ENCODE measurements around the gene UGT1A4. TPM values are rescaled to one million over a fixed set of nuclear protein-coding genes. Genes with fewer than 3 reads are reported as not detected.

UGT1A4 gene
- total RNA-seq, 1 donor from 2014 or later: not detected

- intact Hi-C loops (cut with DNase I): no loop called here
- DNase-seq (ENCODE audit: missing footprints): no peak
- no peak for ATAC-seq
Measured at GRCh38 chr2:233769260-233769659, 50.7 kb downstream of the UGT1A4 start.

- intact Hi-C loops (cut with DNase I): no loop called here
- DNase-seq (ENCODE audit: missing footprints): no peak
- no peak for ATAC-seq
Measured at GRCh38 chr2:233772153-233772552, 53.6 kb downstream of the UGT1A4 start.

- intact Hi-C loops (cut with DNase I): no loop called here
- DNase-seq (ENCODE audit: missing footprints): no peak
- no peak for ATAC-seq
Measured at GRCh38 chr2:233772583-233772982, 54.0 kb downstream of the UGT1A4 start.

GRCh38 chr2:233773854-233774253 lies 55.3 kb downstream of the UGT1A4 start:
- ATAC-seq: no peak
- intact Hi-C loops (cut with DNase I): no loop called here

DNA sequence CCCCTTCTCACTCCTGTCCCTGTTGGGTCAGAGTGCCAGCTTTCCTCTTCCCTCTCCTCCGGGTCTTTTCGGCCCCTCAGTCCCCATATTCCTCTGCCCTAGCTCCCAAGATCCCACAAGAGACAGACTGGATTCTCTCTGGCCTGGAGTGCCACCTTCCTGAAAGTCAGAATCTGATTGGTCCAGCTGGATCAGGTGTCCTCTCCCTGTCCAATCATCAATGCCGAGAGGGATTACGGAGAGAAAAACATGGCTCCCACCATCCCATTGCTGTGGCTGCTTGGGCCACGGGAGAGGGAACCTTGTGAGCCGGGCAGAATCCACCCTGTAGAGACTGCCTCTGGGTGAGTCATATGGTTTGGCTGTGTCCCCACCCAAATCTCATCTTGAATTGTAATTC lies 56.9 kb downstream of the UGT1A4 start:
- intact Hi-C loops (cut with DNase I): no loop called here

More at GRCh38 chr2:233773854-233774253, 55.3 kb downstream of the UGT1A4 start:
- DNase-seq (ENCODE audit: missing footprints): no peak

GRCh38 chr2:233778030-233778429 lies 59.5 kb downstream of the UGT1A4 start, which contains the start of gene MROH2A:
TSS of gene MROH2A (plus strand) at chr2:233778330. CDS start at chr2:233779359, 1,029 bp downstream.
- no peak for ATAC-seq
- DNase-seq (ENCODE audit: missing footprints): no peak
- intact Hi-C loops (cut with DNase I): no loop called here

More for the DNA sequence above, 56.9 kb downstream of the UGT1A4 start:
- DNase-seq (ENCODE audit: missing footprints) (no peak), ATAC-seq (no peak)

GRCh38 chr2:233779722-233780121 lies 61.2 kb downstream of the UGT1A4 start:
- DNase-seq (ENCODE audit: missing footprints): no peak
- intact Hi-C loops (cut with DNase I): no loop called here
- no peak for ATAC-seq

DNA sequence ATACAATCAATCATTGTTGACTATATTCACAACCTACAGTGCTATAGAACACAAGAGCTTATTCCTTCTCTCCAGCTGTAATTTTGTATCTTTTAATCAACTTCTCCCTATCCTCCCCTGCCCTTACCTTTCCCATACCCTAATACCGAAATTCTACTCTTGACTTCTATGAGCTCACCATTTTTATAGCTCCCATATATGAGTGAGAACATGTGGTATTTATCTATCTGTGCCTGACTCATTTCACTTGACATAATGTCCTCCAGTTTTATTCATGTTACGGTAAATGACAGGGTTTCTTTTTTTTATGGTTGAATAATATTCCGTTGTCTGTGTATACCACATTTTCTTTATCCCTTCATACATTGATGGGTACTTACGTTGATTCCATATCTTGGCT lies 62.2 kb downstream of the UGT1A4 start:
- DNase-seq (ENCODE audit: missing footprints) (no peak), ATAC-seq (no peak)
- intact Hi-C loops (cut with DNase I): no loop called here

DNA sequence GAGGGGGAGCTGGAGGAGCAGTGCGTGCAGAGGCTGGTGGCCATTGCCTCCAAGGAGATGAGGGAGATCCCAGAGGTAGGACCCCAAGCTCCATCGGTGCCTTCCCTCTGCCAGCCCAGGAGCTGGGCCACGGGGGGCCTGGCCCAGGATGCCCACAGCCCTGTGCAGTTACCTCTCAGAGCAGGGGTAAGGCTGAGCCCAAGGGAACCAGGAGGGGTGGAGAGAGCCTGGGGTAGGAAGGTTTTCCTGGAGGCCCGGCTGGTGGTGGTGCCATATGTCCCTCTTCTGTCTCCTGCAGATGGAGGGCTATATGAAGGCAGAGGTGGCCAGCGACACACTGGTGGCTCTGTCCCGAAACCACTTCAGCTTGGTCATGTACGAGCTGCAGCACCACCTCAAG lies 71.0 kb downstream of the UGT1A4 start:
- DNase-seq (ENCODE audit: missing footprints): no peak

DNA sequence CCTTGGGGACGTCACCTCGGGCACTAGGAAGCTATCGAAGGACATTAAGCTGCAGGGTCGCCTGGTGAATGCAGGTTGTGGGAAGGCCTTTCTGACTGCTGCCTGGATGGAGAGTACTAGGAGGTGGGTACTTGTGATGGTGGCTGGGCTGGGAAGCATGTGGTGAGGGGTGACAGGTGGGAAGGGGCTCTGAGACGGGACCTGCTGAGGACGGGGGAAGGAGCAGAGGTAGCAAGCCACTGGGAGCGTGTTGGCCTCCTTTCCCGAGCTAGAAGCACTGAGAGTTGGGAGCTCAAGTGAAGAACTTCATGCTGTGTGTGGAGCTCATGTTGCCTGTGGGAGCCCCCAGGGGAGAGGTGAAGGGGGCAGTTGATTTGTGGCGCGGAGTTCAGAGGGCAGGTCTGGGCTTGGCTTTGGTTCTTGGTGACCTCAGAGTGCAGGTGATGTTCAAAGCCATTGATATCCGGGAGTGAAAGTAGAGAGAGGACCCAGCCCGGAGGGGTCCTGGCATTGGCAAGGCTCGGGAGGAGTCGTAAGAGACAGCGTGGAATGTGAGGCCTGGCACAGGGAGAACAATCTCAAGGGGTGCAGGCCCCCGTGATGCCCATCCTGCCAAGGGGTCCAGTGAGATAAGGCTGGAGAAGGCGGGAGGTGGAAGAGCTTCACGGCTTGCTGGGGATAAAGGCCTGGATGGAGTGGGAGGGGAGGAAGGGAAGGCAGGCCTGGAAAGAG lies 72.8 kb downstream of the UGT1A4 start:
- intact Hi-C loops (cut with DNase I): no loop called here

More for the DNA sequence above, 71.0 kb downstream of the UGT1A4 start:
- intact Hi-C loops (cut with DNase I): no loop called here
- no peak for ATAC-seq

GRCh38 chr2:233791883-233792329 lies 73.4 kb downstream of the UGT1A4 start:
- ATAC-seq (no peak), DNase-seq (ENCODE audit: missing footprints) (no peak)
- intact Hi-C loops (cut with DNase I): no loop called here

More for the DNA sequence above, 72.8 kb downstream of the UGT1A4 start:
- ATAC-seq (no peak), DNase-seq (ENCODE audit: missing footprints) (no peak)

DNA sequence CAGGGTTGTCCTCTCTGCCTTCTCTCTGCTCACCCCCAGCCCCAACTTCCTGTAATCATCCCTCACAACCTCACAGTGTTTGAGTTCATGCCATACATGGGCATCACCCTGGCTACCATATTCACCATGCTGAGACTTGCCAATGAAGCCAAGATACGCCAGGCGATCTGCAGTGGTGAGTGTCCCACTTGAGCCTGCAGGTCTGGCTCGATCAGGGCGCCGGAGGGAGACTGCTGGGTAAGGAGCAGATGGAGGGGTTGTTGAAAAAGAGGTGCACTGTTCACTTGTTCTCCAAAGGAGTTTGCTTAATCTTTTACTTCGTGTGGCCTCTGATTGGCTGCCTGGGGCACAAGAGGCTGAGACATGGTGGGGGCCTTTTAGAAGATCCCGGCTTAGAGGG lies 74.2 kb downstream of the UGT1A4 start:
- ATAC-seq: no peak
- intact Hi-C loops (cut with DNase I): no loop called here
- no peak for DNase-seq (ENCODE audit: missing footprints)

DNA sequence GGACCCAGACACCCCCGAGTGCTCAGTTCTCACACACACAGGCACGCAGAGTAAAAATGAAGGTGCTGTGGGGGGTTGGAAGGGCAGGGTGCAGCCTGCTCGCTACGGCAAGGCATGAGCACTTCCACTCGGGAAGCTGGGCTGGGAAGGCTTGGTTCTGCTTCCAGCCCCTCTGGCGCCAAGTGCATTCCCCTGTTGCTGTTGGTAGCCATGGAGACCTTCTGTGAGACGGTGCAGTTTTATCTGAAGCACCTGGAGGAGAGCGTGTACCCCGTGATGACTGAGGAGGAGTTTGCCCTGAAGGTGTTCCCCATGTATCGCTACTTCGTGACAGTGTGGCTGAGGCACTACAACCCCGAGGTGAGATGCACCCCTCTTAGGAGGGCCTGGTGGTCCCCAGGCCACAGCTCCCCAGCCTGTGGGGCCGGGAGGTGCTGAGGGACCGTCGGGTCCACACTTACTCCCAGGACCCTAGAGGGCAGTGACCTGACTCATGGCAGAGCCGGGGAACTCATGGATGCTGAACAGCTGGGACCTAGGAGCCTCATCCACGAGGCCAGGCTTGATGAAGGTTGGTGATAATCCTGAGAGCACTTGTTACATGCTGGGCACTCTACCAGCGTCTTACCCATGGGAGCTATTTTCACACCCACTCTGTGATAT lies 75.1 kb downstream of the UGT1A4 start:
- ATAC-seq (no peak), DNase-seq (ENCODE audit: missing footprints) (no peak)
- intact Hi-C loops (cut with DNase I): no loop called here

GRCh38 chr2:233794128-233794658 lies 75.7 kb downstream of the UGT1A4 start:
- ATAC-seq (no peak), DNase-seq (ENCODE audit: missing footprints) (no peak)
- intact Hi-C loops (cut with DNase I): no loop called here

DNA sequence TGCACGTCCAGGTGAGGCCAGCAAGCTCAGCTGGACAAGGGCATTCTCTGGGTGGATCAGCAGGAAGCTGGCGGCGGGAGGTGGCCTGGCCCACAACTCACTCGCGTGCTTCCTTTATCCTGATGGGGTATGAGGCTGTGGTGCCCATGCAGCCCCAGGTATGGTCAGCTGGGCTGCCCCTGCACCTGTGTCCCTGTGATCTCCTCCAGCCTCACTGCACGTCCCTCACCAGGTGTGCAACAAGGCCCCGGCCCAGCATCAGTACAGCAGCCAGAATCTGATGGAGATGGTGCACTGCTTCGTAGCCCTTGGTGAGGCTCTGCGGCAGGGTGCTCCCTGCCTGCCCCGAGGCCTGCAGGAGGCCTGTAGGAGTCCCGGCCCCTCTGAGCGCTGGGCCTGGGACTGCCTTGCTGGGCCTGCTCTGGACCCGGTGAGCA lies 77.2 kb downstream of the UGT1A4 start:
- no peak for ATAC-seq
- intact Hi-C loops (cut with DNase I): no loop called here
- no peak for DNase-seq (ENCODE audit: missing footprints)

DNA sequence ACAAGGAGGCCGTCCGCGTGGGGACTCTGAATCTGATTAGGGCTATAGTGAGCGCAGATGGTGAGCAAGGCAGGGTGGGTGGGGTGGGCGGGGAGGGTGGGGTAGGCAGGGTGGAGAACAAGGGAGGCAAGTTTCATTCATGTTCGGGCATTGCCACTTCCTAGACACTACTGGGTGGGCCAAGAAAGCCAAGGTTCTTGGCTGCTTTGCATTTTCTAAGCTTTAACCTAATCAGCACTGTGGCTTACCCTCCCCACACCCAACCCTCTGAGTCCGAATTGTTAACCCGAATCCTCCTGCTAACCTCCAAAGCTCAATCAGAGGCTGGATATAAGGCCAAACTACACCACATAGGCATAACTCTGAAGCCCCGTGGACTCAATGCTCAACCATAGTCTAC lies 77.7 kb downstream of the UGT1A4 start:
- ATAC-seq (no peak), DNase-seq (ENCODE audit: missing footprints) (no peak)
- intact Hi-C loops (cut with DNase I): no loop called here

- intact Hi-C loops (cut with DNase I): no loop called here
- no peak for ATAC-seq
Measured at GRCh38 chr2:233798335-233799086, 80.0 kb downstream of the UGT1A4 start.

DNA sequence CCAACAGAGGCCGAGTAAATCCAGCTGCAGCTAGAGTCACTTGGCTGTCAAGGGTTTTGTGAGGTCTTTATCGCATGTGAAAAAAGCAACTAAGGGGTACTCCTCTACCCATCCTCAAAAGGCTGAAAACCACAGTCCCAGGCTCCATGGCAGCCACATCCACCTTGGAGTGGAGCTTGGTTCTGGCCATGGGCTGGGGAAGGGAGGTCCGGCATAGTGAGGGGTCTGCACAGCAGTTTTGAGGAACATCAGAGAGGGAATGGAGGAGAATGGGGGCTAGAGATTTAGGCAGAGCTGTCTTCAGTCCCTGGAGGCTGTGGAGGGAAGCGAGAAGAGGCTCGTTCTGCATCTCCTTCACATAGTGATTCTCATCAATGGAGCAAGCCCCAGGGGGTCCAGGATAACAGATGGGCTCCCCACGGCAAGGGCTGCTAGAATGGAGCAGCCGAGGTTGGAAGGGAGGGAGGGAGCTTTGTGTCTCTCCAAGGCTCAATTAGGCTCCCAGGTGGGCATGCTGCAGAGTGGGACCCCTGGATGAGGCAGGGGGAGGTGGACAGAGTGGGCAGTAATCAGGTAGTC lies 80.6 kb downstream of the UGT1A4 start:
- intact Hi-C loops (cut with DNase I): no loop called here
- no peak for DNase-seq (ENCODE audit: missing footprints)
- ATAC-seq: no peak

More at GRCh38 chr2:233798335-233799086, 80.0 kb downstream of the UGT1A4 start:
- DNase-seq (ENCODE audit: missing footprints): no peak

- DNase-seq (ENCODE audit: missing footprints) (no peak), ATAC-seq (no peak)
- intact Hi-C loops (cut with DNase I): no loop called here
Measured at GRCh38 chr2:233799716-233800115, 81.2 kb downstream of the UGT1A4 start.
